ENCODE data around the gene NFIB.

DNA sequence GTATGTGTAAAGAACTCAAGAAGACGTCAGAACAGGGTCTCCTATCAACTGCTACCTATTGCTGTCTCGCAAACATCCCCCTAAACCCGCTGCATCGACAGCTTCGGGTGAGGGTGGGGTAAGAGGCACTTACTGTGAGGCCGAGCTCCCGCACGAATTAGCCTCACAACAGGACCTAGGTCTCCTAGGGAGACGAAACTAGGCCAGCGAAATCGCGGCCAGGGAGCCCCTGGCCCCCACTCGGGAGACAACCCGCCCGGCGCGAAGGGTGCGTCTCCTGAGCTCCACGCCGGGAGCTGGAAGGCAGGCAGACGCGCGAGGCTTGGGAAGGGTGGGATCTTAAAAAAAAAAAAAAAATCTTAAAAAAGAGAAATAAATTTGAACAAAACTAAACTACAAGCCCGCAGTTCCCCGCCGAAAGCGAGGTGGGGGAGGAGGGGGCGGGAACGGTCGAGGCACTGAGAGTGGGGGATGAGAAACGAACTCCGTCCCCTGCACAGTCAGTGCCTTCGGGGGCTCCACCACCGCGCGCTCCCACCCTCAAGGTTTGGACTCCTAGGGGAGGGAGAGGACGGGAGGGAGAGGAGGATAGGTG, 33.0 kb upstream of the NFIB start:
- TF ChIP-seq, protein P1, sequence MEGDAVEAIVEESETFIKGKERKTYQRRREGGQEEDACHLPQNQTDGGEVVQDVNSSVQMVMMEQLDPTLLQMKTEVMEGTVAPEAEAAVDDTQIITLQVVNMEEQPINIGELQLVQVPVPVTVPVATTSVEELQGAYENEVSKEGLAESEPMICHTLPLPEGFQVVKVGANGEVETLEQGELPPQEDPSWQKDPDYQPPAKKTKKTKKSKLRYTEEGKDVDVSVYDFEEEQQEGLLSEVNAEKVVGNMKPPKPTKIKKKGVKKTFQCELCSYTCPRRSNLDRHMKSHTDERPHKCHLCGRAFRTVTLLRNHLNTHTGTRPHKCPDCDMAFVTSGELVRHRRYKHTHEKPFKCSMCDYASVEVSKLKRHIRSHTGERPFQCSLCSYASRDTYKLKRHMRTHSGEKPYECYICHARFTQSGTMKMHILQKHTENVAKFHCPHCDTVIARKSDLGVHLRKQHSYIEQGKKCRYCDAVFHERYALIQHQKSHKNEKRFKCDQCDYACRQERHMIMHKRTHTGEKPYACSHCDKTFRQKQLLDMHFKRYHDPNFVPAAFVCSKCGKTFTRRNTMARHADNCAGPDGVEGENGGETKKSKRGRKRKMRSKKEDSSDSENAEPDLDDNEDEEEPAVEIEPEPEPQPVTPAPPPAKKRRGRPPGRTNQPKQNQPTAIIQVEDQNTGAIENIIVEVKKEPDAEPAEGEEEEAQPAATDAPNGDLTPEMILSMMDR (IDR thresholded peaks at IDR 0.05 in 2 of 3, conservative IDR thresholded peaks at IDR 0.05 in 1 of 3; ENCODE audit: control insufficient read depth in 2 of 3, extremely low read depth in 1 of 3, insufficient read depth in 1 of 3, low read depth in 3 of 3, low read length in 3 of 3) = no peak
- TF ChIP-seq YY1 (IDR thresholded peaks at IDR 0.05; ENCODE audit: low read depth, low read length) (no peak), SREBF1 (IDR thresholded peaks at IDR 0.05; ENCODE audit: low read length) (no peak), EZH2 (IDR thresholded peaks at IDR 0.05; ENCODE audit: borderline replicate concordance, control insufficient read depth, low read depth, low read length) (no peak)

Data from GM12878 (cell line).